Upper lobe of left lung (tissue), 4 donors: Measurements from ENCODE around the gene ITPR2.

Experiments used
- CTCF ChIP-seq, 6 experiments: fragments of 450-650 bp in 4 of 6; fragments of 200-600 bp in 2 of 6; sonication (generic) in 2 of 6; IDR thresholded peaks; one replicate each; pipeline ENCODE4 v1.5.1; 2016 to 2019; ENCODE audit warnings: antibody characterized with exemption in 6 of 6
- POLR2A ChIP-seq, 4 donors: fragments of 450-650 bp; IDR thresholded peaks; one replicate each; pipeline ENCODE4 v1.5.1; 2016 to 2017; ENCODE audit warnings: antibody characterized with exemption in 4 of 4, mild to moderate bottlenecking in 2 of 4

- TF ChIP-seq POLR2A (IDR thresholded peaks at IDR 0.05): no peak
- no peak for TF ChIP-seq CTCF (IDR thresholded peaks at IDR 0.05)
These were observed 14.4 kb upstream of the ITPR2 start for GRCh38 chr12:26847431-26847830.
